GM21786 (cell line): ENCODE results near the gene GLB1L.
"Not testable (repeated sequence)": the region's sequence is repeated elsewhere in the genome, so short reads cannot be mapped to it uniquely, and the experiment has no call there.

Experiments used
- ATAC-seq: cut with Tn5 transposase; IDR thresholded peaks from one replicate; pipeline ENCODE4 v1.9.1; 2021; ENCODE audit not compliant: unreplicated experiment

The GLB1L gene

DNA sequence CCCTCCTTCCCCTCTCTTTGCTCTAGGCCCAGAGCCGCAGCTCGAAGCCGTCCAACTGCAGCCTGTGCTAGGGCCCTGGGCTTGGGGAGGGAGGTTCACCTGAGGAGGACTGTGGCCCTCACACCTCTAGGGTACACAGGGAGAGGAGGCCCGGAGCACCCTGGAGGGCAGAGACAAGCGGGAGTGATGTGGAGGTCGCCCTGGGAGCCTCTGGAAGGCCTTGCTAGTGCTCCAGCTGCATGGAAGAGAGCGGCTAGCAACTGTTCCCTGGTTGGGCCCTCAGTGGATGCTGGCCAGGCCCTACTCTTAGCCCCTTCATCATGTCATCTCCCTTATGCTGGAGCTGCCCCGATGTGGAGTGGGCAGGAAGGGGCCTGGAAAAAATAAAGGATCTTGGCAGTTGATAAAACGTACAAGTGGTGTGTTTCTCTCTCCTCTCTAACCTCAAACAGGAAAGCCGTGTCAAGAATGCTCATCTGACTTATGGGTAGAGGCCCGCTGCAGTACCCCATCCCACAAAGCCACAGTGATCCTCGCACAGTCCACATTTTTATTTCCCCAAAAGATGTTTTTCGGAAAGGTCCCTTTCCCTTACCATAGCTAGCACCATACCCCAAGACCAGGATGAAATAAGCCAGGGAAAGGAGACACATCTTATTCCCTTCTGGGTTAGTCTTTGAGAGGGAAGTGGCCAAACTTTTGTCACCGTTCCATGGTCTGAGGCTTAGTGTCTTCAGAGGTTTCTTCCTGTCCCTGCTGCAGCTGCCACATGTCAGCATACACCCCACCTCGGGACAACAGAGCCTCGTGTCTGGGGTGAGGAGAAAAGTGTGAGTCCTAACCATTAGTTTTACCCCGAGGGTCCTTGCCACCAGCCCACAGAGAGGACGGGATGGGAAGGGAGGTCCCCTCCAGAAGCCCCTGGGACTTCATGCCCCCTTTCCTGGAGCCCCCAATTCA lies 35.7 kb downstream of the GLB1L start:
- no peak for ATAC-seq

DNA sequence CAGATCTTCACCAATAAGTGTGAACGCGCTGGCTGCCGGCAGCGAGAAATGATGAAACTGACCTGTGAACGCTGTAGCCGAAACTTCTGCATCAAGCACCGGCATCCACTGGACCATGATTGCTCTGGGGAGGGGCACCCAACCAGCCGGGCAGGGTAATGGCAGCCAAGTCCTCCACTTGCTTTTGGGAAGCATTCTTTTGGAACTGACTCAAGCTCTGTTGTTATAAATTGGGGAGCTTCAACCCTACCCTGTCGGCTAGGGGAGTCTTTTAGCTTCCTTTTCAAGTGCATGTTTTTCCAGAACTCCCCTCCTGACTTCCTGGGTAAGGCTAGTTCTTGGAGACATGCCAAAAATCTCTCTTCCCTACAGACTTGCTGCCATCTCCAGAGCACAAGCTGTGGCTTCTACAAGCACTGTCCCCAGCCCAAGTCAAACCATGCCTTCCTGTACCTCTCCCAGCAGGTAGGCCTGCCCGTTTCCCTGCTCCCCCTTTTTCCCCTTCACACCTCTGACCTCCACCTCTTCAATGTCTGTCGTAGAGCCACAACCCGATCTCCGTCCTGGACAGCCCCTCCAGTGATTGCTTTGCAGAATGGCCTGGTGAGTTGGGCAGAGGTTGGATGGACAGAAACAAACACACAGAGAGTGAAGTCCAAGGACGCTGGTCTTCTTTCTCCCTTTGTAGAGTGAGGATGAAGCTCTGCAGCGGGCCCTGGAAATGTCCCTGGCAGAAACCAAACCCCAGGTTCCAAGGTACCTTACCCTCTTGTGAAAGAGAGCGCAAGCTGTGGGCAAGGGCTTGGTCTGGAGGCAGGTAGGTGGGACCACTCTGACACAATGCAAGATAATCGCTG lies 37.1 kb downstream of the GLB1L start:
- ATAC-seq = no peak

DNA sequence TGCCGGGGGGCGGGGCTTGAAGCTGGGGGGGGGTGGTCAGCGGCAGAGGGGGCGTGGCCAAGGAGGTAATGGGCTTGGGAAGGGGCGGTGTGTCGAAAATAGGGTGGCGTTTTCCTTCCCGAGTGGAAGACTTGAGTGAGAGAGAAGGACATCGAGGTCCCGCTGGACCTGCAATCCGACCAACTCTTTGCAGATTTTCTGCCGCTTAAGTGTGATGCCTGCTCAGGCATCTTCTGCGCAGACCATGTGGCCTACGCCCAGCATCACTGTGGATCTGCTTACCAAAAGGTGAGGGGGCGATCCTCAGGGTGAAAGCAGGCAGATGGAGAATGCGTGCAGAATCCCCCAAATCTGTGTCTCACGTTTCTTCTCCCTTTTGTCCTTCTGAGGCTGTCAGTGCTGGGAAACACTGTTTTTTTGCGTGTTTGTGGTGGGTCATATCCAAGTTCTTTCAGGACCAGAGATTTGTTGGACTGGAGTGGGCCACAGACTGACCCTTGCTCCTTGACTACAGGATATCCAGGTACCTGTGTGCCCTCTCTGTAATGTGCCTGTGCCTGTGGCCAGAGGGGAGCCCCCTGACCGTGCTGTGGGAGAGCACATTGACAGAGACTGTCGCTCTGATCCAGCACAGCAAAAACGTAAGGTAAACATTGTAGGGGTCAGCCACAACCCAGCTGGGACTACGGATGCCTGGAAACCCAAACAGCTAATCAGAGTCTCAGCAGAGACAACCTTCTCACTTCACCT lies 37.9 kb downstream of the GLB1L start:
- ATAC-seq = no peak

DNA sequence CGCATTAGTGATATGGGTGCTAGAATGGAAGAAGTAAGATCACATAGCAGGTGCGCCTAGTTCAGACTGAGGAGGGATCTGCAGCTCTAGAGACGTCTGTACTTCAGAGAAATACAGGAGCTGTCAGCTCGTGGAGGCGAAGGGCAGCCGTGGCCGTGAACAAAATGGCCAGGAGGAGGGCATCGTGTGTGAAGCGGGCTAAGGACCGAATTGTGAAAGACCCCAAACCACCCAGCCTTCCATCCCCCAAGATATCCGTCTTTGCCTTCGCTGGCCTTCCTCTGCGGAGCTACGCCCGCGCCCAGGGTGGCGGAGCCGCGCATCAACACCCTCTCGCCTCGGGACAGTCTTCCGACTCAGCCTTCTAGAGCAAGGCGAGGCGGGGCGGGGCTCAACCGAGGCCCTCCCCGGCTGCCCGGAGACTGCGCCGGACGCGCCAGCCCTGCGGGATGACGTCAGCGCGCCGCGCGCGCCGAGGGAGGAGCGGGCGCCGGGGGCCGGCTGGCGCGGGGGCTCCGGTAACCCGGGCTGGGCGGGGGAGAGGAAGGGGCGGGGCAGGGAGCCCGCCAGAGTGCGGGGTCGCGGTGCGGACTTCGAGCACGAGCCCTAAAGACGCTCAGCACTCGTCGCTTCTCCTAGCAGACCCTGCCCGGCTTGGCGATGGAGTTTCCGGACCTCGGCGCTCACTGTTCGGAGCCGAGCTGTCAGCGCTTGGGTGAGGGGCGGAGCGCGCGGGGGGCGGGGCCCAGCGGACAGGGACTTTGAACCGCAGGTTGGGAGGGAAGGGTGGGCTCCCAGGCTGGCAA lies 38.7 kb downstream of the GLB1L start, which contains the start of gene ZFAND2B:
ZFAND2B (plus strand) TSS at position 455 of the 806 bp plus-strand sequence; CDS start at position 661, 206 bp downstream.
- peak; percentile 98 for ATAC-seq

DNA sequence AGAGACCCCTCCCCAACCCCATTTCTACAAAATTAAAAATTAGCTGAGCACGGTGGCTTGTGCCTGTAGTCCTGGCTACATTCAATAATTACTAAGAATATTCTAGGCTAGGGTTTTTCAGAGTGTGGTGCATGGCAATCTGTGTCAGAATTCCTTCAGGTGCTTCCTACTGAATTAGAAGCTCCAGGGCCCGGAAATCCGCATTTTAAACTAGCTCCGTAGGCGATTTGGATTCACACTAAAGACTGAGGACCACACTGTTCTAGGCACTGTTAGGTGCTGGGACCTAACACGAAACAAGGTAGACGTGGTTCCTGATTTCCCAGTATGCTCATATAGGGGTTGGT lies 39.3 kb downstream of the GLB1L start:
- no peak for ATAC-seq

DNA sequence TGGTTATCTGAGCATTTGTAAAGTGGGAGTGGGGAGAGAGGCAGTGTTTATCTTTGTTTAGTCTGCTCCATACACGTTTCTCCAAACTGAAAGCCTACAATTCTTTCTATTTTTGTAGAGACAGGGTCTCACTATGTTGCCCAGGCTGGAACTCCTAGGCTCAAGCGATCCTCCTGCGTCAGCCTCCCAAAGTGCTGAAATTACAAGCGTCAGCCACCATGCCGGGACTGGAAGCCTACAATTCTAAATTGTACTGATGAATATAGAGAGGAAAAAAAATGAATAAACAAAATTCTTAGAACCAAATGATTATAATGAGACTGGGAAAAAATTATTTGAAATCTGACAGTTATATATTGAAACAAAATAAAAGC lies 40.1 kb downstream of the GLB1L start:
- no peak for ATAC-seq

DNA sequence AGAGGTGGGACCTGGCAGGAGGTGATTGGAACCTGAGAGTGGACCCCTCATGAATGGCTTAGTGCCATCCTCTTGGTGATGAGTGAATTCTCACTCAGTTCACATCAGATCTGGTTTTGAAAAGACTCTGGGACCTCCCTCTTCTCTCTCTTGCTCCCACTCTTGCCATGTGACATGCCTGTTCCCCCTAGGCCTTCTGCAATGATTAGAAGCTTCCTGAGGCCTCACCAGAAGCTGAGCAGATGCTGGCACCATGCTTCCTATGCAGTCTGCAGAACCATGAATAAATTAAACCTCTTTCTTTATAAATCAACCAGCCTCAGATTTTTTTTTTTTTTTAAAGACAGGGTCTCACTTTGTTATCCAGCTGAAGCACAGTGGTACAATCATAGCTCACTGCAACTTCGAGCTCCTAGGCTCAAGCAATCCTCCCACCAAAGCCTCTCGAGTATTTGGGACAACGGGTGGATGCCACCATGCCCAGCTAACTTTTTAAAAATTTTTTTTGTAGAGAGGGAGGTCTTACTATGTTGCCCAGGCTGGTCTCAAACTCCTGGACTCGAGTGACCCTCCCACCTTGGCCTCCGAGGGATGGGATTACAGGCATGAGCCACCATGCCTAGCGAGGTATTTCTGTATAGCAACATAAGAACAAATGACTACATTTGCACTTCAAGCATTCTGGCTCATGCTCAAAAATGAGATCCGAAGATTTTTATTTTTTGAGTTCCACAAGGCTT lies 40.6 kb downstream of the GLB1L start:
- ATAC-seq = no peak

DNA sequence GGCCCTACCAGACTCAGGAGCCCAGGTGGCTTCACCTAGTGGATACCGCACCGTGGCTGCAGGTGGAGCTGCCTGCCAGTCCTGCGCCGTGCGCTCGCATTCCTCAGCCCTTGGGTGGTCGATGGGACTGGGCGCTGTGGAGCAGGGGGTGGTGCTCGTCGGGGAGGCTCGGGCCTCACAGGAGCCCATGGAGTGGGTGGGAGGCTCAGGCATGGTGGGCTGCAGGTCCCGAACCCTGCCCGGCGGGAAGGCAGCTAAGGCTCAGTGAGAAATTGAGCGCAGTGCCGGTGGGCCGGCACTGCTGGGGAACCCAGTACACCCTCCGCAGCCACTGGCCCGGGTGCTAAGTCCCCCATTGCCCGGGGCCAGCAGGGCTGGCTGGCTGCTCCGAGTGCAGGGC lies 43.9 kb downstream of the GLB1L start:
- ATAC-seq = not testable (repeated sequence)

DNA sequence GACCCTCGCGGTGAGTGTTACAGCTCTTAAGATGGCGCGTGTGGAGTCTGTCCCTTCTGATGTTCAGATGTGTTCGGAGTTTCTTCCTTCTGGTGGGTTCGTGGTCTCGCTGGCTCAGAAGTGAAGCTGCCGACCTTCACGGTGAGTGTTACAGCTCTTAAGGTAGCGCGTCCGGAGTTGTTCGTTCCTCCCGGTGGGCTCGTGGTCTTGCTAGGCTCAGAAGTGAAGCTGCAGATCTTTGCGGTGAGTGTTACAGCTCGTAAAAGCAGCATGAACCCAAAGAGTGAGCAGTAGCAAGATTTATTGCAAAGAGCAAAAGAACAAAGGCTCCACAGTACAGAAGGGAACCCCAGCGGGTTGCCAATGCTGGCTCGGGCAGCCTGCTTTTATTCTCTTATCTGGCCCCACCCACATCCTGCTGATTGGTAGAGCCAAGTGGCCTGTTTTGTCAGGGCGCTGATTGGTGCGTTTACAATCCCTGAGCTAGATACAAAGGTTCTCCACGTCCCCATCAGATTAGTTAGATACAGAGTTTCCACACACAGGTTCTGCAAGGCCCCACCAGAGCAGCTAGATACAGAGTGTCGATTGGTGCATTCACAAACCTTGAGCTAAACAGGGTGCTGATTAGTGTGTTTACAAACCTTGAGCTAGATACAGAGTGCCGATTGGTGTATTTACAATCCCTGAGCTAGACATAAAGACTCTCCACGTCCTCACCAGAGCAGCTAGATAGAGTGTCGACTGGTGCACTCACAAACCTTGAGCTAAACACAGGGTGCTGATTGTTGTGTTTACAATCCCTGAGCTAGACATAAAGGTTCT lies 44.5 kb downstream of the GLB1L start:
- ATAC-seq = not testable (repeated sequence)

DNA sequence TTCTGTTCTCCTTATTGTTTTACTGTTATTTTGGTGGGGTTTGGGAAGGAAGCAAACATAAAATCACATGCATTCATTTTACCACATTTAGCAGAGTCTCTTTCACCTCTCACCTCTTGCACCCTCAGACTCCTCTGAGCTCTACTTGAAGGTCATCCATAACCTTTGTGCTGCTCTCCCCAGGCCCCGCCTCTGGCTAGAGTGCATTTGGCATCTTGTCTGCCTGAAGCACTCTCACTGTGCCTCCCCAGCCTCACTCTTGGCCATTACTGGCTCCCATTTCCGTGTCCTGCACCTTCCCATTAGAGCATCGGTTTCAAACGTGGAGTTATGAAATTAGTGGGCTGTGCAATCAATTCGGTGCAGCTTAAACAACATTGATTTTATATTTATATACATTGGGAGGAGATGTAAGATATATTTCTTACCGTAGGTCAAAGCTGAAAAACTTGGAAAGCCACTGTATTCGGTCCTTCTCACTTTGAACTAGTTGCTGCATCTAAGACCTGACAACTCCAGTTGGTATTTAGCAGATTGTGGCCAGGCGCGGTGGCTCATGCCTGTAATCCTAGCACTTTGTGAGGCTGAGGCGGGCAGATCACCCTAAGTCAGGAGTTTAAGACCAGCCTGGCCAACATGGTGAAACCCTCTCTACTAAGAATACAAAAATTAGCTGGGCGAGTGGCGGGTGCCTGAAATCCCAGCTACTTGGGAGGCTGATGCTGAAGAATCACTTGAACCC lies 45.6 kb downstream of the GLB1L start:
- ATAC-seq = no peak

DNA sequence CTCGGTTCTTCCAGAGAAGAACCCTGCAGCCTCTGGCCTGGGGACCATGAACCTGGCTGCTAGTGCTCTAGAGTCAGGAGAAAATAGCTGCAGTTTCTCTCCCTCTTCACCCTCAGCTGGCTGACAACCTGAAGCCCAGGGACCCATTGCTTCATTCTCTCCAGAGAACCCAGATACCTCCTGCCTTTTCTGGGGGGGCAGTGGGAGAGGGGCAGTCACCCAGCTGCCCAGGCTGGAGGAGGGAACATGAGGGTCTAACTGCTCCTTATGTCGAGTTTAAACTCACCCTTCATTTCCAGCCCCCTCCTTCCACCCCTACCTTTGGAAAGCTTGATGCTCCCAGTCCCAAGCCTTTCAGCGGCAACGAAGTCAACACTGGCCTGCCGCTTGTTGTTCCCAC lies 46.3 kb downstream of the GLB1L start:
- ATAC-seq = no peak

DNA sequence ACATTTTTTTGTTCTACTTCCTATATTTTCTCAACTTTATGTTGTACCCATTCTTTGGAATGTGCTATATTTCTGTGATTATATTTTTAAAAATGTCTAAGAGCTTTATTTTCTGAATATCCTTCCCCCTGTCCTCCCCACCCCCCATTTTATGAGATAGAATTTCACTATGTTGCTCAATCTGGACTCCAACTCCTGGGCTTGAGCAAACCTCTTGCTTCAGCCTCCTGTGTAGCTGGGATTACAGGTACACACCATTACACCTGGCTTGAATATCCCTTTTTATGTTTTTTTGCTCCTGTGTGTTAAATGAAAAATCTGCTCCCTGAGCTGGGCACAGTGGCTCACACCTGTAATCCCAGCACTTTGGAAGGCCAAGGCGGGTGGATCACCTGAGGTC lies 47.9 kb downstream of the GLB1L start:
- no peak for ATAC-seq

DNA sequence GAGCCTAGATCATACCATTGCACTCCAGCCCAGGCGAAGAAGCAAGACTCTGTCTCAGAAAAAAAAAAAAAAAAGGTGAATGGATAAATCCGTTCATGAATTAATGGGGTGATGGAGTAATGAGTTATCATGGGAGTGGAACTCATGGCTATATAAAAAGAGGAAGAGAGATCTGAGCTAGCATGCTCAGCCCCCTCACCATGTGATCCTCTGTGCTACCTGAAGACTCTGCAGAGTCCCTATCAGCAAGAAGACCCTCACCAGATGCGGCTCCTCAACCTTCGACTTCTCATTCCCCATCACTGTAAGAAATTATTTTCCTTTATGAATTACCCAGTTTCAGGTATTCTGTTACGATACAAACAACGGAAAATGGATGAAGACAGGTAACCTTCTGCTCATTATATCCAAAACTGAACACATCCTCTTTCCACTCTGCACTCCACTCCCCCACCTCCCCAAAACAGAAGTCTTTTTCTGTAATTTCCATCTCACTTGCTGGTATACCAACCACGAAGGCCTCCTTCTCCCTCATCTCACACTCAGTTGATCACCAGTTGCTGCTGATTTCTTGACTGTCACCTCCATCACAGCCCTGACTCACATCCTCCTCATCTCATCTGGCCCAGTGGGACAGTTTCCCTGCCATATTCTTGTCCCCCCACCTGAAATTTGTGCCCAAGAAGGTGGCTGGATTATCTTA lies 58.3 kb downstream of the GLB1L start:
- no peak for ATAC-seq
